IMR-90 (cell line): Measurements from ENCODE around the gene SERPINA12. TPM values are rescaled to one million over a fixed set of nuclear protein-coding genes. Genes with fewer than 3 reads are reported as not detected.
"Not testable (repeated sequence)": the region's sequence is repeated elsewhere in the genome, so short reads cannot be mapped to it uniquely, and the experiment has no call there.

Source experiments
- ATAC-seq: fragments of 200-7000 bp; cut with Tn5 transposase; 2 replicates; pipeline ENCODE4 v1.9.1; 2020; ENCODE audit warnings: low read depth, mild to moderate bottlenecking, moderate library complexity
- BruUV-seq: library from RNA; stranded (reverse); fragments of 400-500 nt; replicated peaks from 2 replicates; lab custom pipeline; 2021; lab: Mats Ljungman, UMichigan
- CTCF ChIA-PET: fragments of 300-600 bp; formaldehyde crosslinking; extraction: SDS; loops from one replicate; lab custom pipeline; 2021; ENCODE audit warnings: antibody characterized with exemption; lab: Yijun Ruan, JAX
- POLR2A ChIA-PET: fragments of 300-600 bp; sonication (Branson Sonifier 250); formaldehyde crosslinking; loops from one replicate; lab custom pipeline; 2022; ENCODE audit warnings: antibody characterized with exemption; ENCODE audit not compliant: unreplicated experiment; lab: Charles Lee
- DNase-seq: peaks from one replicate; pipeline ENCODE4 v3.0.0; 2013
- H2AFZ ChIP-seq: replicated peaks from 2 replicates; pipeline ENCODE3; 2013; ENCODE audit warnings: low read length, mild to moderate bottlenecking; ENCODE audit not compliant: poor library complexity
- H2AK5ac ChIP-seq: 2 replicates; pipeline ENCODE4 v1.6.1; 2013; ENCODE audit warnings: low read depth, low read length, inconsistent platforms
- H2AK9ac ChIP-seq: replicated peaks from 2 replicates; pipeline ENCODE3; 2013; ENCODE audit warnings: mild to moderate bottlenecking, low read depth, low read length, moderate library complexity; ENCODE audit not compliant: poor library complexity
- H2BK120ac ChIP-seq: 2 replicates; pipeline ENCODE4 v1.6.1; 2013; ENCODE audit warnings: low read depth, low read length, inconsistent platforms
- H2BK15ac ChIP-seq: 3 replicates; pipeline ENCODE4 v1.6.1; 2013; ENCODE audit warnings: low read depth, low read length, inconsistent platforms
- H2BK20ac ChIP-seq: 2 replicates; pipeline ENCODE4 v1.6.1; 2013; ENCODE audit warnings: low read depth, mild to moderate bottlenecking, inconsistent platforms, low read length, moderate library complexity
- H2BK5ac ChIP-seq: 2 replicates; pipeline ENCODE4 v1.6.1; 2013; ENCODE audit warnings: mild to moderate bottlenecking, low read depth, low read length, inconsistent platforms; ENCODE audit not compliant: poor library complexity, severe bottlenecking
- H3K14ac ChIP-seq: replicated peaks from 2 replicates; pipeline ENCODE4 v1.6.1; 2013; ENCODE audit warnings: low read depth, low read length, inconsistent platforms
- H3K18ac ChIP-seq: 2 replicates; pipeline ENCODE4 v1.6.1; 2013; ENCODE audit warnings: low read depth, low read length, control low read depth
- H3K23ac ChIP-seq: 2 replicates; pipeline ENCODE4 v1.6.1; 2013; ENCODE audit warnings: low read depth, low read length, inconsistent platforms
- H3K27ac ChIP-seq: 2 replicates; pipeline ENCODE4 v1.5.1; 2013; ENCODE audit warnings: mild to moderate bottlenecking, control low read depth, low read length; ENCODE audit not compliant: insufficient read depth
- H3K27me3 ChIP-seq: 2 replicates; pipeline ENCODE4 v1.6.1; 2013; ENCODE audit warnings: low read length; ENCODE audit not compliant: control insufficient read depth, insufficient read depth
- H3K36me3 ChIP-seq: 2 replicates; pipeline ENCODE4 v1.6.1; 2013; ENCODE audit warnings: low read length, mixed read lengths; ENCODE audit not compliant: control insufficient read depth, insufficient read depth
- H3K4ac ChIP-seq: 2 replicates; pipeline ENCODE4 v1.6.1; 2013; ENCODE audit warnings: low read depth, low read length, inconsistent platforms
- H3K4me1 ChIP-seq: 2 replicates; pipeline ENCODE4 v1.6.1; 2013; ENCODE audit warnings: low read length, mixed read lengths; ENCODE audit not compliant: control insufficient read depth, insufficient read depth
- H3K4me2 ChIP-seq: 2 replicates; pipeline ENCODE4 v1.6.1; 2013; ENCODE audit warnings: low read depth, mild to moderate bottlenecking, control low read depth, low read length, moderate library complexity
- H3K4me3 ChIP-seq: 2 replicates; pipeline ENCODE4 v1.5.1; 2013; ENCODE audit warnings: low read depth, mild to moderate bottlenecking, control low read depth, low read length, moderate library complexity; ENCODE audit not compliant: insufficient read depth
- H3K56ac ChIP-seq: 2 replicates; pipeline ENCODE4 v1.6.1; 2013; ENCODE audit warnings: low read length, inconsistent platforms; ENCODE audit not compliant: insufficient read depth; ENCODE audit errors: extremely low read depth
- H3K79me1 ChIP-seq, 2 experiments: 2 replicates each; pipeline ENCODE4 v1.6.1; 2013; ENCODE audit warnings: low read length in 2 of 2, inconsistent platforms in 1 of 2, low read depth in 1 of 2
- H3K9ac ChIP-seq: 2 replicates; pipeline ENCODE4 v1.6.1; 2013; ENCODE audit warnings: low read depth, low read length, control low read depth
- H3K9me1 ChIP-seq: 2 replicates; pipeline ENCODE4 v1.6.1; 2013; ENCODE audit warnings: low read length, inconsistent platforms; ENCODE audit not compliant: insufficient read depth
- H3K9me3 ChIP-seq: 2 replicates; pipeline ENCODE4 v1.6.1; 2013; ENCODE audit warnings: low read length; ENCODE audit not compliant: control insufficient read depth, insufficient read depth
- H4K20me1 ChIP-seq: 2 replicates; pipeline ENCODE4 v1.6.1; 2013; ENCODE audit warnings: low read length, inconsistent platforms; ENCODE audit not compliant: insufficient read depth
- H4K5ac ChIP-seq: 2 replicates; pipeline ENCODE4 v1.6.1; 2013; ENCODE audit warnings: mild to moderate bottlenecking, low read depth, low read length, control low read depth
- H4K8ac ChIP-seq, 2 experiments: 2 replicates each; pipeline ENCODE4 v1.6.1; 2013; ENCODE audit warnings: low read depth in 2 of 2, low read length in 2 of 2, control low read depth in 1 of 2, inconsistent platforms in 1 of 2
- H4K91ac ChIP-seq: 2 replicates; pipeline ENCODE4 v1.6.1; 2013; ENCODE audit warnings: low read depth, low read length, inconsistent platforms; ENCODE audit not compliant: insufficient read depth
- WGBS, 2 experiments: methylation state at CpG; one replicate each; pipeline versions ENCODE4 v1.1.5 to v1.1.7; 2013; ENCODE audit warnings: missing lambda C conversion rate in 2 of 2; ENCODE audit not compliant: insufficient read length in 1 of 2; ENCODE audit errors: extremely low coverage in 2 of 2; 5-methylcytosine and 5-hydroxymethylcytosine counted together
- dilution Hi-C: fragments of 300-500 bp; cut with HindIII; formaldehyde crosslinking; loops from one replicate; pipeline ENCODE4 v1.14.3; 2018; ENCODE audit warnings: low sequenced_read_pairs; ENCODE audit not compliant: unreplicated experiment
- in situ Hi-C: fragments of 300-500 bp; cut with MboI; formaldehyde crosslinking; loops from 3 replicates; pipeline ENCODE4 v1.14.3; 2019; ENCODE audit warnings: low sequenced_read_pairs, inconsistent platforms, mixed read lengths
- intact Hi-C: fragments of 100-400 bp; cut with micrococcal nuclease; formaldehyde crosslinking; loops from 2 replicates; pipeline ENCODE4 v1.10.0; 2022
- polyA plus RNA-seq, 3 experiments: library from polyadenylated mRNA; depleted of rRNA; stranded (reverse); fragments of >200 nt; gene quantifications; 2 replicates each; pipeline ENCODE4 v1.2.3, GENCODE V29; 2012; ENCODE audit warnings: low replicate concordance in 1 of 3
- total RNA-seq: library from RNA; depleted of rRNA; stranded (reverse); fragments of >200 nt; gene quantifications from 2 replicates; pipeline ENCODE4 v1.2.3, GENCODE V29; 2012
- TF ChIP-seq, protein P1 (sequence below): fragments of 150-350 bp; IDR thresholded peaks from 2 replicates; pipeline ENCODE4 v1.6.1; 2017; ENCODE audit warnings: mild to moderate bottlenecking, antibody characterized with exemption, low read length, low read depth

SERPINA12 gene
- total and polyA plus RNA-seq, 2 of the 4 experiments (the other 2 are of a cell fraction) = not detected

DNA sequence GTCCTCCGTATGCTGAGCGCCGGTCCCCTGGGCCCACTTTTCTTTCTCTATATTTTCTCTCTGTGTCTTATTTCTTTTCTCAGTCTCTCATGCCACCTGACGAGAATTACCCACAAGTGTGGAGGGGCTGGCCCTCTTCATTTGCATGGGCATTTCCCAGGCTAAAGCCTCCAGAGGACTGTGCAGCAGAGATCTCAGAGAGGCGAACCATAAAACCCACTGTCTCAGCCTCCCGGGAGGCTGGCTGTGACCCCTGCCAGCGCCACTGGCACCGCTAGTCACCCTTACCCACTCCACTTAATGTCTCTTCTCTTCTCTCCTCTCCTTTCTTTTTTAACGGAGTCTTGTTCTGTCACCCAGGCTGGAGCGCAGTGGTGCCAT, 26.2 kb downstream of the SERPINA12 start:
- Histone ChIP-seq H3K9me1 (no peaks in the 10 kb centered on the region), H4K91ac (no peak overlapping the region), H3K18ac (no peak overlapping the region), H3K27ac (no peak overlapping the region), H2BK5ac (no peak overlapping the region), H2AK5ac (no peak overlapping the region), H3K4me3 (no peak overlapping the region), H3K9me3 (peaks cover 9% of the 10 kb centered on the region; the same call in 1 of the 2 replicates), H3K23ac (no peak overlapping the region), H3K27me3 (peaks cover 10% of the 10 kb centered on the region), H3K4ac (no peak overlapping the region), H2BK20ac (no peak overlapping the region), H2AFZ (no peak overlapping the region), H3K9ac (no peak overlapping the region), H3K79me1 (no peaks in the 10 kb centered on the region), H3K56ac (no peak overlapping the region), H3K14ac (no peak overlapping the region), H3K4me1 (no peaks in the 10 kb centered on the region; the same call in 1 of the 2 replicates), H4K20me1 (no peaks in the 10 kb centered on the region), H2AK9ac (no peak overlapping the region), H2BK120ac (no peak overlapping the region), H4K5ac (no peak overlapping the region), H4K8ac (no peak overlapping the region), H3K36me3 (no peaks in the 10 kb centered on the region), H2BK15ac (no peak overlapping the region), H3K4me2 (no peak overlapping the region)
- no peak for ATAC-seq
- ChIA-PET POLR2A (no interaction called here), CTCF (no interaction called here)
- dilution Hi-C loops (no loop called here), intact Hi-C loops (loop anchor here (10.0 kb wide), 1 partner anchor 298 kb away; no protein-coding TSS in a partner anchor), in situ Hi-C loops (no loop called here)
- DNase-seq = no peak
- WGBS, 2 experiments = 78% methylated on average over 3 of the region's 10 CpGs; no CpG with 5 or more reads in 1 of the 2 experiments
- TF ChIP-seq, protein P1, sequence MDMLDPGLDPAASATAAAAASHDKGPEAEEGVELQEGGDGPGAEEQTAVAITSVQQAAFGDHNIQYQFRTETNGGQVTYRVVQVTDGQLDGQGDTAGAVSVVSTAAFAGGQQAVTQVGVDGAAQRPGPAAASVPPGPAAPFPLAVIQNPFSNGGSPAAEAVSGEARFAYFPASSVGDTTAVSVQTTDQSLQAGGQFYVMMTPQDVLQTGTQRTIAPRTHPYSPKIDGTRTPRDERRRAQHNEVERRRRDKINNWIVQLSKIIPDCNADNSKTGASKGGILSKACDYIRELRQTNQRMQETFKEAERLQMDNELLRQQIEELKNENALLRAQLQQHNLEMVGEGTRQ = no peak
- BruUV-seq = no TSS peak

DNA sequence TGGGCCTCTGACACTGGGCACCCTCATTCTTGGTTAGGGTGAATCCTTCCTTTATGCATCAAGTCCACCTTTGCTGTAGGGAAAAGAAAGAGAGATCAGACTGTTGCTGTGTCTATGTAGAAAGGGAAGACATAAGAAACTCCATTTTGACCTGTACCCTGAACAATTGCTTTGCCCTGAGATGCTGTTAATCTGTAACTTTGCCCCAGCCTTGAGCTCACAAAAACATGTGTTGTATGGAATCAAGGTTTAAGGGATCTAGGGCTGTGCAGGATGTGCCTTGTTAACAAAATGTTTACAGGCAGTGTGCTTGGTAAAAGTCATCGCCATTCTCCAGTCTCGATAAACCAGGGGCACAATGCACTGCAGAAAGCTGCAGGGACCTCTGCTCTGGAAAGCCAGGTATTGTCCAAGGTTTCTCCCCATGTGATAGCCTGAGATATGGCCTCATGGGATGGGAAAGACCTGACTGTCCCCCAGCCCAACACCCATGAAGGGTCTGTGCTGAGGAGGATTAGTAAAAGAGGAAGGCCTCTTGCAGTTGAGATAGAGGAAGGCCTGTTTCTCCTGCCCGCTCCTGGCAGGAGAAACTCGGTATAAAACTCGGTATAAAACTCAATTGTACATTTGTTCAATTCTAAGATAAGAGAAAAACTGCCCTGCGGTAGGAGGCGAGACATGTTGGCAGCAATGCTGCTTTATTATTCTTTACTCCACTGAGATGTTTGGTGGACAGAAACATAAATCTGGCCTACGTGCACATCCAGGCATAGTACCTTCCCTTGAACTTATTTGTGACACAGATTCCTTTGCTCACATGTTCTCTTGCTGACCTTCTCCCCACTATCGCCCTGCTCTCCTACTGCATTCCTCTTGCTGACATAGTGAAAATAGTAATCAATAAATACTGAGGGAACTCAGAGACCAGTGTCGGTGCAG, 26.9 kb downstream of the SERPINA12 start:
- H4K20me1 ChIP-seq, H4K8ac ChIP-seq, H3K4ac ChIP-seq, H4K91ac ChIP-seq, H3K4me1 ChIP-seq, H2AK5ac ChIP-seq, POLR2A ChIA-PET, H2BK15ac ChIP-seq, H2AK9ac ChIP-seq, H3K23ac ChIP-seq, H4K5ac ChIP-seq, H3K9me1 ChIP-seq, H3K36me3 ChIP-seq, dilution Hi-C loops, H2BK20ac ChIP-seq, H3K9ac ChIP-seq, ATAC-seq, H3K4me2 ChIP-seq, H3K4me3 ChIP-seq, H3K56ac ChIP-seq, CTCF ChIA-PET, H3K27ac ChIP-seq, H3K14ac ChIP-seq, H3K27me3 ChIP-seq, H2AFZ ChIP-seq, BruUV-seq, H3K9me3 ChIP-seq, H2BK120ac ChIP-seq, H2BK5ac ChIP-seq, DNase-seq, in situ Hi-C loops, H3K18ac ChIP-seq, H3K79me1 ChIP-seq: not testable (repeated sequence)
- intact Hi-C loops = loop anchor here (10.0 kb wide), 1 partner anchor 298 kb away; no protein-coding TSS in a partner anchor
- WGBS, 2 experiments = no CpG with 5 or more reads among the region's 10 CpGs
